ENCODE results near the gene ABLIM1.

Gene ABLIM1

DNA sequence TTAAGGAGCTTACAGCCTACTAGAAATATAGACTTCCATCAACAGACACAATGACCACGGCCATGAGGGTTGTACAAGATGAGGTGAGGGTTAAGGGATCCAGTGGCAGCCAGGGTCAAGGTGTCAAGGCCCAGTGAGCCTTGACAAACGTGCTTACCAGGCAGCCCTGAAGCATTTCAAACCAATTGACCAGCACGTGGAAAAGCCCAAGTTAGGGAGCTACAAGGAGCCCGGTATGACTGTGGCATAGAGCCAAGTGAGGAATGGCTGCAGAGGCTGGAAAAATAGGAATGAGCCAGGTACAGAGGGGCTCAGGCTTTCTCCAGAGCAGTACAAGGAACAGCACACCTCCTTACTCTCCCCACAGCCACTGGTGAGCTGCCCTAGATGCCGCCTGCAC, 266.5 kb downstream of the ABLIM1 start:
- H3K4me3 ChIP-seq (ENCODE audit: low read length in 2 of 2) = no peak overlapping the region
- H3K36me3 ChIP-seq (ENCODE audit: control insufficient read depth in 2 of 2, insufficient read depth in 2 of 2, low read length in 2 of 2) = no peaks in the 10 kb centered on the region
- no peaks in the 10 kb centered on the region for H3K27me3 ChIP-seq (ENCODE audit: control insufficient read depth in 2 of 2, insufficient read depth in 2 of 2, low read length in 2 of 2)
- no peak overlapping the region for H3K27ac ChIP-seq (ENCODE audit: low read depth in 2 of 2, low read length in 2 of 2)
- no peaks in the 10 kb centered on the region for H3K4me1 ChIP-seq (ENCODE audit: control insufficient read depth in 2 of 2, insufficient read depth in 2 of 2, low read length in 2 of 2)
- H3K9ac ChIP-seq (ENCODE audit: low read depth in 1 of 2, low read length in 2 of 2) = no peak overlapping the region
- no peaks in the 10 kb centered on the region for H3K9me3 ChIP-seq (ENCODE audit: control insufficient read depth in 2 of 2, low read length in 2 of 2)

- Histone ChIP-seq H3K9me3 (ENCODE audit: control insufficient read depth in 2 of 2, low read length in 2 of 2) (no peaks in the 10 kb centered on the region), H3K36me3 (ENCODE audit: control insufficient read depth in 2 of 2, insufficient read depth in 2 of 2, low read length in 2 of 2) (no peaks in the 10 kb centered on the region), H3K9ac (ENCODE audit: low read depth in 1 of 2, low read length in 2 of 2) (no peak overlapping the region), H3K27me3 (ENCODE audit: control insufficient read depth in 2 of 2, insufficient read depth in 2 of 2, low read length in 2 of 2) (no peaks in the 10 kb centered on the region), H3K4me1 (ENCODE audit: control insufficient read depth in 2 of 2, insufficient read depth in 2 of 2, low read length in 2 of 2) (no peaks in the 10 kb centered on the region), H3K27ac (ENCODE audit: low read depth in 2 of 2, low read length in 2 of 2) (no peak overlapping the region), H3K4me3 (ENCODE audit: low read length in 2 of 2) (no peak overlapping the region)
These were observed 268.6 kb downstream of the ABLIM1 start for GRCh38 chr10:114389426-114389825.

GRCh38 chr10:114388275-114388674, 269.8 kb downstream of the ABLIM1 start:
- H3K9me3 ChIP-seq (ENCODE audit: control insufficient read depth in 2 of 2, low read length in 2 of 2) = no peaks in the 10 kb centered on the region
- H3K27me3 ChIP-seq (ENCODE audit: control insufficient read depth in 2 of 2, insufficient read depth in 2 of 2, low read length in 2 of 2) = no peaks in the 10 kb centered on the region
- H3K4me3 ChIP-seq (ENCODE audit: low read length in 2 of 2) = no peak overlapping the region
- no peak overlapping the region for H3K9ac ChIP-seq (ENCODE audit: low read depth in 1 of 2, low read length in 2 of 2)
- H3K27ac ChIP-seq (ENCODE audit: low read depth in 2 of 2, low read length in 2 of 2) = no peak overlapping the region
- H3K4me1 ChIP-seq (ENCODE audit: control insufficient read depth in 2 of 2, insufficient read depth in 2 of 2, low read length in 2 of 2) = no peaks in the 10 kb centered on the region
- no peaks in the 10 kb centered on the region for H3K36me3 ChIP-seq (ENCODE audit: control insufficient read depth in 2 of 2, insufficient read depth in 2 of 2, low read length in 2 of 2)

DNA sequence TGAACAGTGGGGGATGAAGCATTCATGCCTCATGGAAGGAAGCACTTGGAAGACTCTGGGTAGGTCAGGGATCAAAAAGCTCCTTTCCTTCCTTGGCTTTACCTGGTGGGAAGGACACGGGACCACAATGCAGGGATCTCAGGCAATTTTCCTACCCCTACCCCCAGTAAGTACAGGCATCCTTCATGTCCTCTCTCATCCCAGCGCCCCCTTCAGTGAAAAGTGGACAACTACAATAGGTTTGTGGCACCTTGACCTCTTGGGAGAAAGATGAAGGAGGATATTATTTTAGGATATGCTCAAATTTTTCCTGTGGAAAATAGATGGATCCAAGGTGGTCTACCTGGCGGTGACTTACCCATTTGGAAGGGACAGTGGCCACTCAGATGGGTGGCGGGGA, 270.3 kb downstream of the ABLIM1 start:
- H3K4me3 ChIP-seq (ENCODE audit: low read length in 2 of 2) = no peak overlapping the region
- H3K9ac ChIP-seq (ENCODE audit: low read depth in 1 of 2, low read length in 2 of 2) = no peak overlapping the region
- no peak overlapping the region for H3K27ac ChIP-seq (ENCODE audit: low read depth in 2 of 2, low read length in 2 of 2)
- H3K9me3 ChIP-seq (ENCODE audit: control insufficient read depth in 2 of 2, low read length in 2 of 2) = no peaks in the 10 kb centered on the region
- no peaks in the 10 kb centered on the region for H3K27me3 ChIP-seq (ENCODE audit: control insufficient read depth in 2 of 2, insufficient read depth in 2 of 2, low read length in 2 of 2)
- H3K36me3 ChIP-seq (ENCODE audit: control insufficient read depth in 2 of 2, insufficient read depth in 2 of 2, low read length in 2 of 2) = no peaks in the 10 kb centered on the region
- H3K4me1 ChIP-seq (ENCODE audit: control insufficient read depth in 2 of 2, insufficient read depth in 2 of 2, low read length in 2 of 2) = no peaks in the 10 kb centered on the region

DNA sequence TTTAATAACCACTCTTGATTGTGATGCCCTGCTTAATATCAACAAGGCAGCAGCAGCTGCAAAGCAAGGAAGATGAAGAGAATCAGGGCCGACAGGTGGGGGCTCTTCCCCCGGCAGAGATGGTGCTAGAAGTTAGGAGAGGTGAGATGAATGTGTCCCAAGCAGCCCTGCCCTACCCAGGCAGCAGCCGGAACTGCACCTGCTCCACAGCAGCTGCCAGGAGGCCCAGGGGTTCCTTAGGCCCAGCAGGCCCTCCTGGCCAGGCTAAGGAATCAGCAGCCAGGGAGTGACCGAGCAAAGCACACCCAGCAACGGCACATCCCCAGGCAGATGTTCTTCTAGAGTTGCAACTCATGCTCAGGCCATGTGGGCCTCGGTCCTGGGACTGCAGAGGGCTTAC, 271.6 kb downstream of the ABLIM1 start:
- H3K4me1 ChIP-seq (ENCODE audit: control insufficient read depth in 2 of 2, insufficient read depth in 2 of 2, low read length in 2 of 2) = no peaks in the 10 kb centered on the region
- H3K36me3 ChIP-seq (ENCODE audit: control insufficient read depth in 2 of 2, insufficient read depth in 2 of 2, low read length in 2 of 2) = no peaks in the 10 kb centered on the region
- no peaks in the 10 kb centered on the region for H3K9me3 ChIP-seq (ENCODE audit: control insufficient read depth in 2 of 2, low read length in 2 of 2)
- H3K9ac ChIP-seq (ENCODE audit: low read depth in 1 of 2, low read length in 2 of 2) = no peak overlapping the region
- no peak overlapping the region for H3K27ac ChIP-seq (ENCODE audit: low read depth in 2 of 2, low read length in 2 of 2)
- H3K4me3 ChIP-seq (ENCODE audit: low read length in 2 of 2) = no peak overlapping the region
- H3K27me3 ChIP-seq (ENCODE audit: control insufficient read depth in 2 of 2, insufficient read depth in 2 of 2, low read length in 2 of 2) = no peaks in the 10 kb centered on the region

- Histone ChIP-seq H3K4me3 (ENCODE audit: low read length in 2 of 2) (no peak overlapping the region), H3K27ac (ENCODE audit: low read depth in 2 of 2, low read length in 2 of 2) (no peak overlapping the region), H3K9ac (ENCODE audit: low read depth in 1 of 2, low read length in 2 of 2) (no peak overlapping the region)
These were observed 272.5 kb downstream of the ABLIM1 start for GRCh38 chr10:114385557-114385956.

DNA sequence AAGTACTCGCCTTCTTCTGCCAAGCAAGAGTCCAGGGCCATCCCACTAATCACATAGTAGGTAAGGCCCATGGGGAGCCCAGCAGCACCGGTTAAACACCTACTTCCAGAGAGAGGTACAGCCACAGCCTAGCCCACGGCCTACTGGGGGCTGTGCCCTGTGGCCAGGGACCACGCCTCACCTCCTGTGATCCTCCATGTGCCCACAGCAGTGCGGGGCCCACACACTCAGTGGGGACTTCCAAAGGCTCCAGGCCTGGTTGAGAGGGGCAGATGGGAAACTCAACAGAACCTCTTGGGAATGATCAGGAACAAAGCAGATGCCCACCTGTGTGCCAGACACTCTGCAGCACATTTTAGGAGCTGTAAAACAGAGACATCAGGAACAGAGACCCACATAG, 273.5 kb downstream of the ABLIM1 start:
- no peaks in the 10 kb centered on the region for H3K36me3 ChIP-seq (ENCODE audit: control insufficient read depth in 2 of 2, insufficient read depth in 2 of 2, low read length in 2 of 2)
- H3K27me3 ChIP-seq (ENCODE audit: control insufficient read depth in 2 of 2, insufficient read depth in 2 of 2, low read length in 2 of 2) = no peaks in the 10 kb centered on the region
- no peaks in the 10 kb centered on the region for H3K4me1 ChIP-seq (ENCODE audit: control insufficient read depth in 2 of 2, insufficient read depth in 2 of 2, low read length in 2 of 2)
- no peak overlapping the region for H3K9ac ChIP-seq (ENCODE audit: low read depth in 1 of 2, low read length in 2 of 2)
- no peak overlapping the region for H3K27ac ChIP-seq (ENCODE audit: low read depth in 2 of 2, low read length in 2 of 2)
- H3K9me3 ChIP-seq (ENCODE audit: control insufficient read depth in 2 of 2, low read length in 2 of 2) = no peaks in the 10 kb centered on the region
- no peak overlapping the region for H3K4me3 ChIP-seq (ENCODE audit: low read length in 2 of 2)

More at GRCh38 chr10:114385557-114385956, 272.5 kb downstream of the ABLIM1 start:
- H3K27me3 ChIP-seq (ENCODE audit: control insufficient read depth in 2 of 2, insufficient read depth in 2 of 2, low read length in 2 of 2) = no peaks in the 10 kb centered on the region
- no peaks in the 10 kb centered on the region for H3K4me1 ChIP-seq (ENCODE audit: control insufficient read depth in 2 of 2, insufficient read depth in 2 of 2, low read length in 2 of 2)
- H3K9me3 ChIP-seq (ENCODE audit: control insufficient read depth in 2 of 2, low read length in 2 of 2) = no peaks in the 10 kb centered on the region
- H3K36me3 ChIP-seq (ENCODE audit: control insufficient read depth in 2 of 2, insufficient read depth in 2 of 2, low read length in 2 of 2) = no peaks in the 10 kb centered on the region

DNA sequence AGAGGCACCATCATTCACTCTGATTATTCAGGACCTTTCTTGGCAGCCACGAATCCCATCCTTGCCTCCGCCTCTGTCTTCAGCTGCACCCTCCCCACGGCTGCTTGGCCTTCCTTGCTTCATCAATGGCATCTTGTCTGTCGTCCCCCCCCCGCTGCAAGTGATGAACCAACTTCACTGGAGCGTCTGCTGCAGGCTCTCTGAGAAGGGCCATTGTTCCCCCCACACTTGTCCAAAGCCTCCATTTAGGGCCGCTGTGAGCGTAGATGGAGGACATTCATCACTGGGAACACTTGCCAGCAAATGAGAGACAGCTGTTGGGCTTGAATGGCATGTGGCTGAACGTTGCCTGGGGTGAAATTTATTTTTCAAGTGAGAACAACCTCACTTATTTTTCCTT, 273.9 kb downstream of the ABLIM1 start:
- H3K4me3 ChIP-seq (ENCODE audit: low read length in 2 of 2) = no peak overlapping the region
- H3K4me1 ChIP-seq (ENCODE audit: control insufficient read depth in 2 of 2, insufficient read depth in 2 of 2, low read length in 2 of 2) = no peaks in the 10 kb centered on the region
- no peaks in the 10 kb centered on the region for H3K36me3 ChIP-seq (ENCODE audit: control insufficient read depth in 2 of 2, insufficient read depth in 2 of 2, low read length in 2 of 2)
- H3K9me3 ChIP-seq (ENCODE audit: control insufficient read depth in 2 of 2, low read length in 2 of 2) = no peaks in the 10 kb centered on the region
- no peak overlapping the region for H3K27ac ChIP-seq (ENCODE audit: low read depth in 2 of 2, low read length in 2 of 2)
- no peaks in the 10 kb centered on the region for H3K27me3 ChIP-seq (ENCODE audit: control insufficient read depth in 2 of 2, insufficient read depth in 2 of 2, low read length in 2 of 2)
- no peak overlapping the region for H3K9ac ChIP-seq (ENCODE audit: low read depth in 1 of 2, low read length in 2 of 2)

Data from mucosa of rectum (tissue), 2 donors.